NCI-H1092 treated with DMSO at 0.1 percent for 48 hours (cell line): ENCODE data around the gene RNF168.
"Not testable (repeated sequence)": the region's sequence is repeated elsewhere in the genome, so short reads cannot be mapped to it uniquely, and the experiment has no call there.

Experiments used
- DNase-seq: peaks from one replicate; lab custom pipeline; 2025; lab: John Stamatoyannopoulos, UW

RNF168 gene

GRCh38 chr3:196517162-196517800 is 13.7 kb upstream of the RNF168 start:
- no peak for DNase-seq

GRCh38 chr3:196514913-196515621 is 11.5 kb upstream of the RNF168 start, which contains the start of gene SMCO1:
Gene SMCO1 (minus strand): TSS chr3:196515346. CDS start chr3:196515209, 137 bp downstream.
- no peak for DNase-seq

DNA sequence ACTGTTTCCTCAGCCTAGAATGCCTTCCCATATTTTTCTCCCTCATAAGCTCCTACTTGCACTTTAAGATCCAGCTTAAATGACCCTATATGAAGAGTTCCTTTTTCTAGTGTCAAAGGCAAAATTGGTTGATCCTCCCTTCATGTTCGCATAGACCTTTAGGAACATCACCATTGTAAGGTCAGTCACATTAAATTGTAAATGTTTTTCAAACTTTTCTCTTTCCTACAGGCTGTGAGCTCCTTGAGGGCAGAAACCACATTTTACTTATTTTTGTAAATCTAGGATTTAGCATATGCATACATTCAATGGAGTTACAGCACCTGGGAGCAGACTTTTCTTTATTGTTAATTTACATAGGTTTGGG is 10.8 kb upstream of the RNF168 start:
- no peak for DNase-seq

DNA sequence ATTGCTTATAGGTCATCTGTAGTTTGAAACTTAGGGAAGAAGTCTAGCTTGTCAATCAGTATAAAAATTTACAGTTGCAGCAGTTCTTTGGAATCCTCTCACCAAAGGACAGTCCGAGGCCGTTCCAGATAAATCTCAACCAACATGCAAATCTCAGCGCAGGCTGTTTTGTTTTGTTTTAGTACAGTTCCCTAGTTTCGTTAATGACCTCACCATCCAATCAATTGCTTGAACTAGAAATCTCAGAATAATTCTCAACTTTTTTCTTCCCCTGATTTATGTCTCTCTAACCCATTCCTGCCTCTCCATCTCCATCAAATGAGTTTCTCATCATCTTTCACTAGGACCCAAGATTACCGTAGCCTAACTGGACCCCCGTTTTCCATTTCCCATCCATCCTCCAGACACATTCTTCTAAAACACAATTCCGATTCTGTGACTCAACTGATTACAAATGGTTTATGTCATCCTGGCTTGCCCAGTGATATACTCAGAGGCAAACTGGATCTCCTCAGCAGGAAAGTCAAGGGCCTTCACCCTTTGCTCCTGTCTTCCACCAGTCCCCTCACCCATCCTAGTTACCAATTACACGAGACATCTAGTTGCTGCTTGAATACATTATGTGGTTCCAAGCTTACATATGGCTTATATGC is 10.3 kb upstream of the RNF168 start:
- DNase-seq, result no peak

DNA sequence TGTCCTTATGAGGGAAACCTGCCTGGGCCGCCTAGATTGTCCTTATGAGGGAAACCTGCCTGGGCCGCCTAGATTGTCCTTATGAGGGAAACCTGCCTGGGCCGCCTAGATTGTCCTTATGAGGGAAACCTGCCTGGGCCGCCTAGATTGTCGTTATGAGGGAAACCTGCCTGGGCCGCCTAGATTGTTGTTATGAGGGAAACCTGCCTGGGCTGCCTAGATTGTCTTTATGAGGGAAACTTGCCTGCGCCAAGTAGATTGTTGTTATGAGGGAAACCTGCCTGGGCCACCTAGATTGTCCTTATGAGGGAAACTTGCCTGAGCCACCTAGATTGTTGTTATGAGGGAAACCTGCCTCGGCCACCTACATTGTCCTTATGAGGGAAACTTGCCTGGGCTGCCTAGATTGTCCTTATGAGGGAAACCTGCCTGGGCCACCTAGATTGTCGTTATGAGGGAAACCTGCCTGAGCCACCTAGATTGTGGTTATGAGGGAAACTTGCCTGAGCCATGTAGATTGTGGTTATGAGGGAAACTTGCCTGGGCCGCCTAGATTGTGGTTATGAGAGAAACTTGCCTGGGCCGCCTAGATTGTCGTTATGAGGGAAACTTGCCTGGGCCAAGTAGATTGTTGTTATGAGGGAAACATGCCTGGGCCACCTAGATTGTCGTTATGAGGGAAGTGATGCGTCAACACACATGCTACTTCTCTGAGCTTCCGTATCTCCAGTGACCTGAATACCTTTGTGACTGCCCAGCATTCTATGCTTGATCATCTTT is 8.3 kb upstream of the RNF168 start:
- DNase-seq, result not testable (repeated sequence)

GRCh38 chr3:196511108-196511507 is 7.5 kb upstream of the RNF168 start:
- DNase-seq, result not testable (repeated sequence)

DNA sequence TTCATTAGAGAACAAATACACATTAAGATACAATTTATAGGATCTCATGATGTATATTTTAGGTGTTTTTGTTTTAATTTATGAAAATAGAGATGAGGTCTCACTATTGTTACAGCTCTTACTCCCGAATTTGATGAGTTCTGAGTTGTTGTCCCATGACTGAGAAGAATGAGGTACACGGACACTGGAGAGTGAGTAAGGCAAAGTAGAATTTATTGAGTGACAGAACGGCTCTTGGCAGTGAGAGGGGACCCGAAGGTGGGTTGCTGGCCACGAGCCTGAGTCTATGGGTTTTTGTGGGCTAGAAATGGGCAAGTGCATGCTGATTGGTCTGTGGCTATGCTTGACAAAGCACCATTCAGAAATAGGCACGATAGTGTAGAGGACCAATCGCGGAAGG is 3.1 kb upstream of the RNF168 start:
- DNase-seq, result no peak

- DNase-seq, result no peak
Observed at GRCh38 chr3:196504556-196504955, 988 bp upstream of the RNF168 start.

- DNase-seq, result not testable (repeated sequence)
Observed at GRCh38 chr3:196504077-196504398, 470 bp upstream of the RNF168 start.

DNA sequence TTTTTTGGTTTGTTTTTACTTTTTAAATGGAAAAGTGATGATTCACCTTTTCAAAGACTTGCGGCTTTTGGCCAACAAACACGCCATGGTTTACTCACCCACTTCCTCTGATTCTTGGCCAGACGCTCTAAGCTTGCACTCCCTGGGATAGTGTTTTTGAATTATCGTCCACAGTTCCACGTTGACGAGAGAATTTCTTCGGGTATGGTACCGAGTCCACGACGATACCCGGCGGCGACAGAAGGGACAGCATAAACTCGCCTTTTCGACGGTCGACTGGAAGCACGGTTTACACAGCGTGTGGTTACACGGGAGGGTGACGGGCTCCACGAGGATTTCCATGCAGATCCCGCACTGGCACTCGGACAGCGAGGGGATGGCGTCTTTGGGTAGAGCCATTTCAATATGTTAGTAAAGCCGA is 783 bp downstream of the RNF168 start:
- peak; percentile 35 for DNase-seq

DNA sequence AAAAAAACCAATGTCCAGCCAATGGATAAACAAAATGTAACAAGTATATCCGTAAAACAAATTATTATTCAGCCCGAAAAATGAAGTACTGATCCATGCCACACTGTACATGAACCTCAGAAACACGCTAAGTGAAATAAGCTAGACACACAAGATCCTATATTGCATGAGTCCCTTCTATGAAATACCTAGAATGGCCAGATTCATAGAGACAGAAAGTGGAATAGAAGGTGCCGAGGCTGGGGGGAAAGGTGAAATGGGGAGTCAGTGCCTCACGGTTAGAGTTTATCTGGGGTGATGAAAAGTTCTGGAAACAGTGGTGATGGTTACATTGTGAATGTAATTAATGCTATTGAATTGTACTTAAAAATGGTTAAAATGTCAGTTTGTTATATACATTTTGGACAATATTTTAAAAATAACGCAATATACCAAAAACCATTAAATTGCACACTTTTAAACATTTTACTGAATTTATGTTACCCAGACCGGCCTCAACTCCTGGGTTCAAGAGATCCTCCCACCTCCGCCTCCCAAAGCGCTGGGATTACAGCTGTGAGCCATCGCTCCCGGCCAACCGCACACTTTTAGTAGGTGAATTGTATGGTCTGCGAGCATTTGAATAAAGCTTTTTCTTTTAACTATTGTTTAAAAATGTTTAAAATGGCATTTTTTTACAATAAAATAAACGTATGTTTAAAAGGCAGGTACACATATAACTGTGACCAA is 2.1 kb downstream of the RNF168 start:
- DNase-seq, result no peak

DNA sequence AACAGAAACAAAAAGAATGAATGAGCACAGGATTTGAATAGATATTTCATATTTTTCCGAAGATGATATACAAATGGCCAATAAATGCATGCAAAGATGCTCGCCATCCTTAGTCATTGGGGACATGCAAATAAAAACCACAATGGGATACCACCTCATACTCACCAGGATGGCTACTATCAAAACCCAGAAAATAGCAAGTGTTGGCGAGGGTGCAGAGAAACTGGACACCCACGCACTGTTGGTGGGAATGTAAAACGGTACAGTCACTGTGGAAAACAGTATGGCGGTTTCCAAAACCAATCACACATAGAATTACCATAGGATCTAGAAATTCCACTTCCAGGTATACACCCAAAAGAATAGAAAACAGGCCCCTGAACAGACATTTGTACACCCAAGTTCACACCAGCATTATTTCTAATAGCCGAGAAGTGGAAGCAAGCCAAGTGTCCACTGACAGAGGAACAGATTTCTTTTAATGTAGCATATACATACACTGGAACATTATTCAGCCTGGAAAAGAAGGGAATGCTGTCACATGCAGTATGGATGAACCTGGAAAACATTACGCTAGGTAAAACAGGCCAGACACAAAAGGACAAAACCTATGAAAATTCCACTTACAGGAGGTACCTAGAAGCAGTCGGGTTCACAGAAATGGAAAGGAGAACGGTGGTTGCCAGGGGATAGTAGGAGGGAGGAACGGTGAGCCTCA is 3.6 kb downstream of the RNF168 start:
- DNase-seq, result no peak

- DNase-seq, result no peak
Observed at GRCh38 chr3:196499061-196499460, 4.5 kb downstream of the RNF168 start.

- no peak for DNase-seq
Observed at GRCh38 chr3:196498297-196498696, 5.3 kb downstream of the RNF168 start.

- DNase-seq, result no peak
Observed at GRCh38 chr3:196496183-196496582, 7.4 kb downstream of the RNF168 start.

- DNase-seq, result no peak
Observed at GRCh38 chr3:196493292-196493691, 10.3 kb downstream of the RNF168 start.

DNA sequence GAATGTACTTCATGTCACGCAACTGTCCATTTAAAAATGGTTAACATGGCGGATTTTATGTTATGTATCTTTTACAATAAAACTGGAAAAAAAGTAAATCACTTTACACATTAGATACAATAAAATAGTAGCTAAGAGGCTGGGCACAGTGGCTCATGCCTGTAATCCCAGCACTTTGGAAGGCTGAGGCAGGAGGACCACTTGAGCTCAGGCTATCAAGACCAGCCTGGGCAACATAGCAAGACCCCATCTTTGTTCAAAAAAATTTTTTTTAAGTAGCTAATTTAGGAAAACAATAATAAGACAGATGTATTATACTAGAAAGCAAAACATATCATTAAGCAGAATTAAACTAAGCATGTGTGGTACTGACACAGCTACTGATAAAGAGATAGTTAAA is 11.5 kb downstream of the RNF168 start:
- no peak for DNase-seq

- DNase-seq, result no peak
Observed at GRCh38 chr3:196489747-196490146, 13.8 kb downstream of the RNF168 start.

- DNase-seq, result no peak
Observed at GRCh38 chr3:196486263-196486662, 17.3 kb downstream of the RNF168 start.

GRCh38 chr3:196477678-196478077 is 25.9 kb downstream of the RNF168 start:
- no peak for DNase-seq

DNA sequence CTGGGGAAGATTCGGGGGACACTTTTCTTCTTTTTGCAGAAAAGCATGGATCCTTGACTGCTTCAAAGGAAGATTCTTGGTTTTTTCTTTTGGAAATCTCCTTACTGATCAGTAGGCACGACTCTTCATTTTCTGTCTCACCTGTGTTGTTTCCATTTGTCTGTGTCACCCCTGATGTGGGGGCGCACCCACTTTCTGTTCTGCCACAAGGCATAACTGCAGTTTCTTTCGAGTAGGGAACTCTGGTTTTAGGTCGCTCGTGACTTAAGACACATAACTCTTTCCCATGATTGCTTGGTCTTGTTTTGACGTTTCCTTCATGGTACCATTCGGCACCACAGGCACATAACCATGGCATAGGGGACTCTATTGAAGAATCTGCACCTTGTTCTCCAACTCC is 31.3 kb downstream of the RNF168 start:
- DNase-seq, result no peak
